H1 (cell line): ENCODE results near the gene SLC22A31. TPM values are rescaled to one million over a fixed set of nuclear protein-coding genes. Genes with fewer than 3 reads are reported as not detected.

Experiments used
- CBX5 ChIP-seq: fragments of 300-800, 300-1000 bp; sonication (generic); IDR thresholded peaks from 2 replicates; pipeline ENCODE4 v1.7.1; 2016; ENCODE audit warnings: antibody characterized with exemption, low read length, low read depth
- CREB1 ChIP-seq: IDR thresholded peaks from 2 replicates; pipeline ENCODE4 v1.6.1; 2012; ENCODE audit warnings: inconsistent platforms
- EGR1 ChIP-seq: IDR thresholded peaks from 2 replicates; pipeline ENCODE4 v1.6.1; 2011; ENCODE audit warnings: low read depth, low read length, borderline replicate concordance
- HDAC6 ChIP-seq: IDR thresholded peaks from one replicate; pipeline ENCODE4 v1.7.1; 2012; ENCODE audit warnings: low read depth, mild to moderate bottlenecking, inconsistent platforms, low read length, moderate library complexity
- JUN ChIP-seq: IDR thresholded peaks from 2 replicates; pipeline ENCODE4 v1.6.1; 2011; ENCODE audit warnings: low read depth, mild to moderate bottlenecking, improper control_type of control experiment, low read length
- PHF8 ChIP-seq: fragments of 200-600 bp; sonication (generic); conservative IDR thresholded peaks from 2 replicates; pipeline ENCODE4 v1.7.1; 2012; ENCODE audit warnings: low read depth, mild to moderate bottlenecking, inconsistent platforms, low read length, moderate library complexity
- POU5F1 ChIP-seq: IDR thresholded peaks from 2 replicates; pipeline ENCODE4 v1.6.1; 2011; ENCODE audit warnings: low read depth, mild to moderate bottlenecking, low read length, moderate library complexity
- SAP30 ChIP-seq: fragments of 300-600 bp; sonication (generic); IDR thresholded peaks from 2 replicates; pipeline ENCODE4 v1.7.1; 2012; ENCODE audit warnings: low read length, moderate library complexity, mild to moderate bottlenecking, inconsistent platforms; ENCODE audit not compliant: insufficient read depth, insufficient replicate concordance
- SIRT6 ChIP-seq: IDR thresholded peaks from one replicate; pipeline ENCODE4 v1.7.1; 2012; ENCODE audit warnings: low read length, inconsistent platforms
- polyA plus RNA-seq, 7 experiments: library from polyadenylated mRNA; depleted of rRNA in 3 of 7; stranded (reverse) in 5 of 7; unstranded in 2 of 7; fragments of >200 nt in 5 of 7; fragments of 200-250 nt in 2 of 7; gene quantifications; 1 replicate in 5 of 7; 2 replicates in 1 of 7; 4 replicates in 1 of 7; pipeline versions ENCODE4 v1.2.1 to v1.2.3, GENCODE V29; 2011 to 2013; ENCODE audit warnings: missing spikeins in 2 of 7, mixed read lengths in 2 of 7
- total RNA-seq: library from RNA; stranded (reverse); fragmentation: NEBNext Ultra II Directional; extraction: Animal tissue kit (Norgen Biotek cat#: 25700); gene quantifications from 2 replicates; pipeline ENCODE4 v1.2.1, GENCODE V29; 2021
- TF ChIP-seq, protein P1 (sequence below): fragments of 300-600 bp; sonication (generic); IDR thresholded peaks from 2 replicates; pipeline ENCODE4 v1.7.1; 2012; ENCODE audit warnings: low read length, moderate library complexity, mild to moderate bottlenecking, inconsistent platforms; ENCODE audit not compliant: insufficient replicate concordance
- TF ChIP-seq, protein P2 (sequence below): IDR thresholded peaks from 2 replicates; pipeline ENCODE4 v1.6.1; 2012; ENCODE audit warnings: inconsistent platforms

SLC22A31 gene
- total and polyA plus RNA-seq, 2 of the 8 experiments (the other 6 are each of a cell fraction or from before 2014, with no cell fraction given) = 7.7 to 10.6 TPM

DNA sequence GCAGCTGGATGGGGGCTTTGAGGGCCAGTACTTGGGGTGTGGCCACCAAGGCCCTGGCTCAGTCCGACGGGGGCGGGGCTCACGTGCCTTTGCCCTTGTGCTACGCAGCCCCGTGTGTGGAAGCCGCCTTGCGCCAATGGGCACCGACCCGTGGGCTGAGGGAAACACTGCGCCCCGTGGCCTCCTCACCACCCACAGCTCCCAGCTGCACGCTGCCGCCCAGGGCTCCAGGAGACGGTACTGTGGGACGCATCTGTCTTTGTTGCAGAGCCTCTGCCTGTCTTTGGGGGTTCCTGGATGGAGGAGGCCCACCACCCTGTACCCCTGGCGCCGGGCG, 21.2 kb downstream of the SLC22A31 start (continued):
- TF ChIP-seq, protein P1, sequence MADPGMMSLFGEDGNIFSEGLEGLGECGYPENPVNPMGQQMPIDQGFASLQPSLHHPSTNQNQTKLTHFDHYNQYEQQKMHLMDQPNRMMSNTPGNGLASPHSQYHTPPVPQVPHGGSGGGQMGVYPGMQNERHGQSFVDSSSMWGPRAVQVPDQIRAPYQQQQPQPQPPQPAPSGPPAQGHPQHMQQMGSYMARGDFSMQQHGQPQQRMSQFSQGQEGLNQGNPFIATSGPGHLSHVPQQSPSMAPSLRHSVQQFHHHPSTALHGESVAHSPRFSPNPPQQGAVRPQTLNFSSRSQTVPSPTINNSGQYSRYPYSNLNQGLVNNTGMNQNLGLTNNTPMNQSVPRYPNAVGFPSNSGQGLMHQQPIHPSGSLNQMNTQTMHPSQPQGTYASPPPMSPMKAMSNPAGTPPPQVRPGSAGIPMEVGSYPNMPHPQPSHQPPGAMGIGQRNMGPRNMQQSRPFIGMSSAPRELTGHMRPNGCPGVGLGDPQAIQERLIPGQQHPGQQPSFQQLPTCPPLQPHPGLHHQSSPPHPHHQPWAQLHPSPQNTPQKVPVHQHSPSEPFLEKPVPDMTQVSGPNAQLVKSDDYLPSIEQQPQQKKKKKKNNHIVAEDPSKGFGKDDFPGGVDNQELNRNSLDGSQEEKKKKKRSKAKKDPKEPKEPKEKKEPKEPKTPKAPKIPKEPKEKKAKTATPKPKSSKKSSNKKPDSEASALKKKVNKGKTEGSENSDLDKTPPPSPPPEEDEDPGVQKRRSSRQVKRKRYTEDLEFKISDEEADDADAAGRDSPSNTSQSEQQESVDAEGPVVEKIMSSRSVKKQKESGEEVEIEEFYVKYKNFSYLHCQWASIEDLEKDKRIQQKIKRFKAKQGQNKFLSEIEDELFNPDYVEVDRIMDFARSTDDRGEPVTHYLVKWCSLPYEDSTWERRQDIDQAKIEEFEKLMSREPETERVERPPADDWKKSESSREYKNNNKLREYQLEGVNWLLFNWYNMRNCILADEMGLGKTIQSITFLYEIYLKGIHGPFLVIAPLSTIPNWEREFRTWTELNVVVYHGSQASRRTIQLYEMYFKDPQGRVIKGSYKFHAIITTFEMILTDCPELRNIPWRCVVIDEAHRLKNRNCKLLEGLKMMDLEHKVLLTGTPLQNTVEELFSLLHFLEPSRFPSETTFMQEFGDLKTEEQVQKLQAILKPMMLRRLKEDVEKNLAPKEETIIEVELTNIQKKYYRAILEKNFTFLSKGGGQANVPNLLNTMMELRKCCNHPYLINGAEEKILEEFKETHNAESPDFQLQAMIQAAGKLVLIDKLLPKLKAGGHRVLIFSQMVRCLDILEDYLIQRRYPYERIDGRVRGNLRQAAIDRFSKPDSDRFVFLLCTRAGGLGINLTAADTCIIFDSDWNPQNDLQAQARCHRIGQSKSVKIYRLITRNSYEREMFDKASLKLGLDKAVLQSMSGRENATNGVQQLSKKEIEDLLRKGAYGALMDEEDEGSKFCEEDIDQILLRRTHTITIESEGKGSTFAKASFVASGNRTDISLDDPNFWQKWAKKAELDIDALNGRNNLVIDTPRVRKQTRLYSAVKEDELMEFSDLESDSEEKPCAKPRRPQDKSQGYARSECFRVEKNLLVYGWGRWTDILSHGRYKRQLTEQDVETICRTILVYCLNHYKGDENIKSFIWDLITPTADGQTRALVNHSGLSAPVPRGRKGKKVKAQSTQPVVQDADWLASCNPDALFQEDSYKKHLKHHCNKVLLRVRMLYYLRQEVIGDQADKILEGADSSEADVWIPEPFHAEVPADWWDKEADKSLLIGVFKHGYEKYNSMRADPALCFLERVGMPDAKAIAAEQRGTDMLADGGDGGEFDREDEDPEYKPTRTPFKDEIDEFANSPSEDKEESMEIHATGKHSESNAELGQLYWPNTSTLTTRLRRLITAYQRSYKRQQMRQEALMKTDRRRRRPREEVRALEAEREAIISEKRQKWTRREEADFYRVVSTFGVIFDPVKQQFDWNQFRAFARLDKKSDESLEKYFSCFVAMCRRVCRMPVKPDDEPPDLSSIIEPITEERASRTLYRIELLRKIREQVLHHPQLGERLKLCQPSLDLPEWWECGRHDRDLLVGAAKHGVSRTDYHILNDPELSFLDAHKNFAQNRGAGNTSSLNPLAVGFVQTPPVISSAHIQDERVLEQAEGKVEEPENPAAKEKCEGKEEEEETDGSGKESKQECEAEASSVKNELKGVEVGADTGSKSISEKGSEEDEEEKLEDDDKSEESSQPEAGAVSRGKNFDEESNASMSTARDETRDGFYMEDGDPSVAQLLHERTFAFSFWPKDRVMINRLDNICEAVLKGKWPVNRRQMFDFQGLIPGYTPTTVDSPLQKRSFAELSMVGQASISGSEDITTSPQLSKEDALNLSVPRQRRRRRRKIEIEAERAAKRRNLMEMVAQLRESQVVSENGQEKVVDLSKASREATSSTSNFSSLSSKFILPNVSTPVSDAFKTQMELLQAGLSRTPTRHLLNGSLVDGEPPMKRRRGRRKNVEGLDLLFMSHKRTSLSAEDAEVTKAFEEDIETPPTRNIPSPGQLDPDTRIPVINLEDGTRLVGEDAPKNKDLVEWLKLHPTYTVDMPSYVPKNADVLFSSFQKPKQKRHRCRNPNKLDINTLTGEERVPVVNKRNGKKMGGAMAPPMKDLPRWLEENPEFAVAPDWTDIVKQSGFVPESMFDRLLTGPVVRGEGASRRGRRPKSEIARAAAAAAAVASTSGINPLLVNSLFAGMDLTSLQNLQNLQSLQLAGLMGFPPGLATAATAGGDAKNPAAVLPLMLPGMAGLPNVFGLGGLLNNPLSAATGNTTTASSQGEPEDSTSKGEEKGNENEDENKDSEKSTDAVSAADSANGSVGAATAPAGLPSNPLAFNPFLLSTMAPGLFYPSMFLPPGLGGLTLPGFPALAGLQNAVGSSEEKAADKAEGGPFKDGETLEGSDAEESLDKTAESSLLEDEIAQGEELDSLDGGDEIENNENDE = no peak
- no peak for TF ChIP-seq JUN
- no peak for TF ChIP-seq CBX5
- no peak for TF ChIP-seq SAP30
- no peak for TF ChIP-seq SIRT6
- no peak for TF ChIP-seq HDAC6
- TF ChIP-seq EGR1 = no peak
- TF ChIP-seq, protein P2, sequence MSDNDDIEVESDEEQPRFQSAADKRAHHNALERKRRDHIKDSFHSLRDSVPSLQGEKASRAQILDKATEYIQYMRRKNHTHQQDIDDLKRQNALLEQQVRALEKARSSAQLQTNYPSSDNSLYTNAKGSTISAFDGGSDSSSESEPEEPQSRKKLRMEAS = no peak
- no peak for TF ChIP-seq CREB1
- TF ChIP-seq PHF8 = no peak
- TF ChIP-seq POU5F1 = no peak
